Measurements from ENCODE around the gene CCDC192.

The CCDC192 gene

GRCh38 chr5:127987354-127988145 is 284.4 kb downstream of the CCDC192 start:
- Histone ChIP-seq H4K20me1 (ENCODE audit: insufficient read depth, low read length) (no peaks in the 10 kb centered on the region), H3K27me3 (ENCODE audit: low read depth, low read length) (no peaks in the 10 kb centered on the region), H3K27ac (ENCODE audit: low read length) (no peak overlapping the region), H3K9ac (ENCODE audit: low read length) (no peak overlapping the region), H3K4me3 (ENCODE audit: low read length) (no peak overlapping the region), H3K79me2 (ENCODE audit: low read length) (no peaks in the 10 kb centered on the region), H2AFZ (ENCODE audit: low read depth, low read length) (no peak overlapping the region), H3K4me2 (ENCODE audit: low read length) (no peak overlapping the region), H3K36me3 (replicated peaks; ENCODE audit: low read depth, low read length) (no peaks in the 10 kb centered on the region), H3K4me1 (ENCODE audit: low read length) (no peaks in the 10 kb centered on the region), H3K9me3 (ENCODE audit: insufficient read depth, low read length) (no peaks in the 10 kb centered on the region)
- no peak for TF ChIP-seq CTCF (IDR thresholded peaks at IDR 0.05; ENCODE audit: low read depth, low read length)
- no peak for TF ChIP-seq EZH2phosphoT487 (IDR thresholded peaks at IDR 0.05; ENCODE audit: low read depth)

- TF ChIP-seq EZH2phosphoT487 (IDR thresholded peaks at IDR 0.05; ENCODE audit: low read depth) (no peak), CTCF (IDR thresholded peaks at IDR 0.05; ENCODE audit: low read depth, low read length) (no peak)
- Histone ChIP-seq H4K20me1 (ENCODE audit: insufficient read depth, low read length) (no peaks in the 10 kb centered on the region), H3K27ac (ENCODE audit: low read length) (no peak overlapping the region), H2AFZ (ENCODE audit: low read depth, low read length) (no peak overlapping the region), H3K9me3 (ENCODE audit: insufficient read depth, low read length) (no peaks in the 10 kb centered on the region), H3K27me3 (ENCODE audit: low read depth, low read length) (no peaks in the 10 kb centered on the region), H3K9ac (ENCODE audit: low read length) (no peak overlapping the region), H3K4me3 (ENCODE audit: low read length) (no peak overlapping the region), H3K4me1 (ENCODE audit: low read length) (no peaks in the 10 kb centered on the region), H3K4me2 (ENCODE audit: low read length) (no peak overlapping the region), H3K36me3 (replicated peaks; ENCODE audit: low read depth, low read length) (no peaks in the 10 kb centered on the region), H3K79me2 (ENCODE audit: low read length) (no peaks in the 10 kb centered on the region)
Observed at GRCh38 chr5:127988146-127988760, 285.1 kb downstream of the CCDC192 start.
